ENCODE results near the gene SFRP2.

The SFRP2 gene

DNA sequence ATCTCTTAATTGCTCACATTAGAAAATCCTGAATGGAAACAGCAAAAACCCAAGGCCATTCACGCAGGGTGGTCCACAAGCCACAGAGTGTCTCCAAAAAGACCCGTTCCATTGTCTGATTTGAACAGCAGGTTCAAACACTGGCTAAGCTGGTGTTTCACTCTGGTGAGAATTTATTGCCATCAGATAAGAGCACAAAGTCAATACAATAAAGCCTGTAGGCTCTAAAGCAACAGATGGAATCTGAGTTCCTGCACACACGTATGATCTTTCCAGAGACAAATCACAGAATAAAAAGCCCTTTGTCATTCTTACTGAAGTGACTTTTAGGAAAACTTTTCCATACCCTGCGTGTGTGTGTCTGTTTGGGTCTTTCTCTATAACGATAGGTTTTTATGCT is 5.1 kb upstream of the SFRP2 start:
- DNase-seq: no peak

DNA sequence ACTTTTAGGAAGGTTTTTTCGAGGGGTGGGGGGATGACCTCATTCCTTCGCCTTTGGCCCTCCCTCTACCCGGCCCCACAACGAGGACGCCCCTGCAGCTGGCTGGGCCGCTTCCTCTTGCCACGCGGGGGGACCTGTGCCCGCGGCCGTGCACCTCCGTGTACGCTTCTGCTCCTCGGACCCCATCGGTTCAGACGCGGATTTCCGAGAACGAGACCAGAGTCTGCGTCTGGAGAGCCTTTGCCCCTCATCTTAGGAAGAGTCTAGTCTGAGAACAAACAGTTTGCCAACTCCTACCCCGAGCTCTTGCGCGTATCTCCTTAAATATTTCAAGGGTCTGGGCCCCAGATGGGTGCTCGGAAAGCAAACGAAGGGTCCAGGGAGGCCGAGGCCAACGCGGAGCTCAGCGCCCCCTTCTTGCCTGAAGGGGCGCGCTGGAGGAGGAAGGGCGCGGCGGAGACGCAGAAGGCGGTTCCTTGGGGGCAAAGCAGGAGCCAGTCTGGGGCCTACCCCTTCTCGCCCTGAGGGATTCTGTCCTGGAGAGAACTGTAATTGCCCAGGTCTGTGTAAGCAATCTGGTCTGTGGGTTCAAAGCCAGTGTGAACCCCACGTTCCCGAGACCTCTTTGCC is 3.9 kb upstream of the SFRP2 start:
- no peak for DNase-seq

DNA sequence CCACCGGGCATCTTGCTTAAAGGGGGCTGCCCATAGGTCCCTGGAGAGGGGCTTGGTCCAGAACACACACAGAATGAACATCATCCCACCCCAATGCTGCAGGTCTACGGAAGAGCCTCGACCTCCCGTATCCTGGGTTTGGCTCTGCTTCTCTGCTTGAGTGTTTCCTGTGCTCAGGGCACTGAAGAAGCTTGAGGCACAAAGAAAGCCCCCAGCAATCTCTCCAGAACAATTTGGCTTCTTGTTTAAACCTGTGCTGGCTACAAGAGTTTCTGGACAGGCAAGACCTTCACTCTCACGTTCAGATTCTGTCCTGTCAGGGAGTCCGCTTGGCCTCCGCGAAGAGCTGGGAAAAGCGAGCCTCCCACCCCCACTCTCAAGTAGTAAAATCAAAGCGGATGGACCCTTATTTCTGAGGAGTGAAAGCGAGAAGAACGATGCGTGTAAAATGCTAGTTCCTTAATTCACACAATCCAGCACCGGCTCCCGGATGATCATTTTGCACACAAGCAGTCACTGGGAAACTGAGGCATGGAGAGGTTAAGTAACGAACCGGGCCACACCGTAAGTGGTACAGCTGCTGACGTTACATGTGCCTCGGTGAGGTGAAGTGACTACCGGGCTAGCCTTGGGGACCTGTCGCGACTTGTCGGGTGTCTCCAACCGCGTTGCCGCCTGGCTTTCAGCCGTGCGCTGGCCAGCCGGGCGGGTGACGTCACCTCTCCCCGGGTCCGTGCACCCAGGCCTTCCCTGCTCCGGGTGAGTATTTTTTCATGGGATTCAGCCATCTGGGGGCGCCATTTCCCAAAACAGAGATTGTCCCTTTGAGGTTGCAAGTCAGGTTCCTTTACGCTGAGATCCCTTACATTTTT is 3.1 kb upstream of the SFRP2 start:
- peak; percentile 52 to 70 for DNase-seq

DNA sequence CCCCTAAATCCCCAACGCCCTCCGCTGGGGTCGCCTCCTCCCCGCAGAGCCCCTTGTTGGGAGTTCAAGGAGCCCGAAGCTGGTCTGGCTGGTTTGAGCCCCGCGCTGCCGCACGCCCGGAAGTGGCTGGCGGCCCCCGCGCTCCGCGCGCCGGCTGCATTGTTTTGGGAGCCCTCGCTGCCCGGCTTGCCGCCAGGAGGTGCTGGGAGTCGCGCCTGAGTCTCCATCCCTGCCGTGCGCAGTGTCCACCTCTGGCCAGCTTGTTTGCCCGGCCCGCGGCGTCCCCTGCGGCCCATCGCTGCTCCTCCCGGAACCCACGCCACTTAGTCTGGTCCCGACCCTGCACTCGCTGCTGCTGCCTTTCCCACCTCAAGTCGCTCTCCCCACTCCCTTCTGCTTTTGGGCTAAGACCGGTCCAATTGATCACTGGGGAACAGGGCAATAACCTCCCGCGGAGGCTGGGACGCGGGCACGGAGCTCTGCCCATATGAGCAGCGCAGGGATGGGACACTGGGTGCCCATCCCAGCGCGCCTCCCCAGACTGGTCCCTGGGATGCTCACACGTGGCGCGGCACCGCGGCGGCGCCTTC is 2.2 kb upstream of the SFRP2 start:
- peak; percentile 35 to 64 for DNase-seq

DNA sequence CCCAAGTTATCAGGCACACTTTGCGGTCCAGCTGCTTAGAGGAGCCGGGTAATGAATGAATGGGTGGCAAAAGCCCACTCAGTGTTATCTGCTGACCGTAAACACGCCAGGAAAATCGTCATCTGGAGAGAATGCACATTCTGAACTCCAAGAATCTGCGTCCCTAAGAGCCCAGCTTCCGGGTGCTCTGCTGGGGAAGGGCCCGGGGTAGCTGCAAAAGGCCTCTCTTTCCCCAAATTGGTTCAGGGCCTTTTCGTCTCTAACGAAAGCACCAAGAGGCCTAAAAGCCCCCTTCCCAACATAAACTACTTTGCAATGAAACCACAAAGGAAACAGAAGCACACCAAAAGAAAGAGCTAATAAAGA is 1.6 kb upstream of the SFRP2 start:
- DNase-seq: peak in 1 of 2 donors; percentile 2

DNA sequence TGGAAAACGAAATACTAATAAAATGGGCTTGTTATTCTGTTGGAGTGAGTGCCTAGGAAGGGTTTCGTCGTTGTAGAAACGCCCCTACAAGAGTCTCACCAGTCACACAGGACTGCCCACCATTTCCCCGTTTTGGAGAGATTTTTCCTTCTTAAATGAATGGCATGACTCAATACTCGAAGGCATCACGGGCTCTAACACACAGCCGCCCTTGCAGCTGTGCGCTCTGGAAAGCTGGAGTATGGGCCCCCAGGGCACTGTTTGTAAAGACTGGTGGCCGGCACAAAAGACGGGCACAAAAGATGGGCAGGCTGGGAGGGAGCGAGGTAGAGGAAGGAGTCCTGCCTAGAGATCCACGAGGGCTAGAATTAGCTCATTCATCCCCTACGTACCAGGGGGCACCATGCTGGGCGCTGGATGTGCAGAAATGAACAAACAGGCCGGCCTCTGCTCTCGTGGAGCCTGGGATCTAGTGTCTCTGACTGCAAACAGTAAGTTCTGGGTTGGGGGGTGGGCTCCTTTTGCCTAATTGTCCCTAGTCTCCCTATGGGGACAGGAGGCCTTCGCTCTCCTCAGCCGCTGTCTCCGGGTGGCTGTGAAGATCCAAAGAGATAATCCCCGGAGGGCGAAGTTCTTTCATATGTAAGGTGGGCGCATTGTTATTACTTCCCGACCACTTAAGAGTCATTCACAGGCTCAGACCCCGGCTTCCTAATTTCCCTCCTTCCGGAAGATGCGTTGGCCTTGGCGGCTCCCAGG is 1.0 kb upstream of the SFRP2 start:
- peak in 1 of 2 donors; percentile 6 for DNase-seq

DNA sequence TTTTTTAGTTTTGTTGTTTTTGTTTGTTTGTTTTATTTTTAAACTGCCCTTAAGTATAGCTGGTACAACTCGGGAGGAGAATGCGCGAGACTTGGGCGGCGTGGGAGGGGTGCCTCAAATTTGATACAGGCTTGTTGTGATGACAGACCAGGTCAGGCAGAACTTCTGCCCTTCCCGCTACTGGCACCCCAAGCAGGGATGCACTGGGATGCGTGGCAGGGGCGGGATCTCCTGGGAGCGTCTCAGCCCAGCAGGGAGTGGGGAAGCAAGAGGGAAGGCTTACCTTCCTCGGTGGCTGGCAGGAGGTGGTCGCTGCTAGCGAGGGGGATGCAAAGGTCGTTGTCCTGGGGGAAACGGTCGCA is 851 bp downstream of the SFRP2 start:
- DNase-seq: peak in 1 of 2 donors; percentile 4

DNA sequence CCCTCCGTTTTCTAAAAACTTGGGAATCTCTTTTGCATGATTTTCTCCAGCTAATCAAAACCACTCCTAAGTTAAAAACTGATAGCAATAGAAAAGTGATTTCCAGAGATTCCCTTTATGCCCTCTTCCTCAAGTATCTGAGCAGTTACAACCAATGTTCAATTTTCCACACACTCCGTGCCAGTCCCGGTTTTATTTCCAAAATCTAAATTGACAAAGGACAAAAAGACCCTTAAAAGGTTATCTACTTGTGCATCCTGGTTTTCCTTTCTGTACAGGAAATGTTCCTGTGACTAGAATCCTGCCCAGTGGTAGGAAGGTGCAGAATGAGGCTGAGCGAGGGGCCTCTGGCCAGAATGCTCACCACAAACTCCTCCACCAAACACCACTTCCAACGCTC is 1.3 kb downstream of the SFRP2 start:
- DNase-seq: no peak

DNA sequence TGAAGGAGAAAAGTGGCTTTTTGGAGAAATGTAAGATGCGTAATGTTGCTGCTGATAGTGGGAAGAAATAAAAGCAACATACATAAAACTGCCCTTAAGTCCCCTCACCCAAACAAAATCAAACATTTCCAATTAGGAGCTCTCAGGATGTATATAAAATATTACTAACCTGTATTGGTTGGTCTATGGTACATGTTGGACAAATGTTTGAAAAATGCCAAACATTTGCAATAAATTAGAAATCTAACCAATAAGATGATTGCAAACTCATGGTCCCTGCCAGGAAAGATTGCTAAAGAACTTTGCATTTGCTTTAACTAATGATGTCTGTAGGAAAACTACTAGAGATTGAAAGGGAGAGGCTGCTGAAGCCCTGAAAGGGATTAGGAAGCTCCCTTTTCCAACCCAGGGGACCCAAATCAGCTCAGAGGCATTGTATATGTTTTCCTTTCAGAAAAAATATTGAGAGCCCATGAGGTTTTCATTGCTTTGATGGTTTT is 1.8 kb downstream of the SFRP2 start:
- DNase-seq: no peak

DNA sequence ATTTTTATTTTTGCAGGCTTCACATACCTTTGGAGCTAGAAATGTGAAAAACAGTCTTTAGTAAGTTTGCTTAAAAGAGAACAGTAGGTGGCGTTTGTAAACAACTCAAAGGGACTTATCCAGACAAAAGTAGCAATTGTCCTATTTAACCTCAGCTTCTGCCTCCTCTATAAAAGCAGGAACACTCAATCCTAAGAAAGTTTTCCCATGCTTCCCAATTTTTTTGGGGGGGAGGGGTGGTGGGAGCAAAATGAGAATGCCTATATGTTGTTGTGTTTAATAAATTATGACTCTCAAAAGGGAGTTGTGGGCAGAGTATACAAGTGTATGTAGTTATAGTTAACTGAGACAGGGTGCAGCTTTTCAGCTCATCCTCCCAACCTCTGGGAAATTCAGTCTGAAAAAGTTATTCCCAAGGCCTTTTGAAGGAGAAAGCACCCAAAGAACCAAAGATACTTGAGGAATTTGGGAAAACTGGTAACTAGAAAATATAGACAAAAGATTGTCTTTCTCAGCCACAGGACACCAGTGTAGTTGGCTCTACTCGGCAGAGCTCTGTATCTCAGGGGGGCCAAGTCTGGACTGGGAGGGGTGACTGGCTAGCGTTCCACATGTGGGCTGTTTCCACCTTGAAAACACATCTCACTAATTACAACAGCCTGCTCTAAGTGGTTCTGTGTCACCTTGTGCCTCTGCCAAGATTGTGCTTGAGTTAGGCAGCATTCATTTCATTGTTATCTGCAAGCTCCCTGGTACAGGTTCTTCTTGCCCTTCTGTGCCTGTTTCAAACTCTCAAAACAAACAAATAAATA is 2.8 kb downstream of the SFRP2 start:
- no peak for DNase-seq

DNA sequence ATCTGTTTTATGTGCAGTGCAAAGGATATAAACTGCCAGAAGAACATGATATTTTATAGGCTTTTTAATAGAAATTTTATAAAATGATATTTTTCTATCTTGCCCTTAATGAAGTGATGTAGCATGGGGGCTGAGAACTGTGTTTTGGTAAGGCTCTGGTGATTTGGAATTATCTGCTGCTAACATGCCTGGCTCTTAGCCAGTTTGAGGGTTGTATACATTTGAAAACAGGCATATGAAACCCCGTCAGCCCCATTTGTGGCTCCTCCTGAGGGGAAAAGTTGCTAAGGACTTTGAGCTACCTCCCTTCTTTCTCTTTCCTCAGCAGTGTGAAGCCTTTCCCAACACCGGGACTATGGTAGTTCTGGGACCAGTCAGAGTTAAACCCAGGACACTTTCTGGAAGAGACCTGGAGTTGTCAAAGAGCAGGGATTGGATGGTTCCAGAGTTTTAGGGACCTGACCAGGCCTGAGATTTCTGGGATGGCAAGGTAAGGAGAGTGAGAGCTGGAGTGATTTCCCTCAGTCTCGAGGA is 4.7 kb downstream of the SFRP2 start:
- DNase-seq: no peak

DNA sequence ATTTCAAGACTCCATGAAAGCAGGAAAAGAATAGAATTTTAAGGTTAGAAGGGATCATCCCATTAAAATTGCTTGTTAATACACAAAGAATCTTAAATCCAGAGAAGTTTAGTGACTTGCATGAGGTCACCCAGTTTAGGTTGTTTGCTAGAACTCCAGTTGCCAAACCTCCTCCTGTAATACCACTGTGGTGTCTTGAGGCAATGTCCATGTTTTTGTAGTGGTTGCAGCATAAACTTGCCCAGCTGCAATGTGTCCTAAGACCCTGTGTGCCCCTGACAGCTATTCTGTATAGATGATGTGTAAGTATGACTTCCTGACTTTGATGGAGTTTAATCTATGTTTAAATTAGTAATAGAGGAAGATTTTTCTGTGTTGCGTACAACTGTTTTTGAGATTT is 6.3 kb downstream of the SFRP2 start:
- DNase-seq: no peak

DNA sequence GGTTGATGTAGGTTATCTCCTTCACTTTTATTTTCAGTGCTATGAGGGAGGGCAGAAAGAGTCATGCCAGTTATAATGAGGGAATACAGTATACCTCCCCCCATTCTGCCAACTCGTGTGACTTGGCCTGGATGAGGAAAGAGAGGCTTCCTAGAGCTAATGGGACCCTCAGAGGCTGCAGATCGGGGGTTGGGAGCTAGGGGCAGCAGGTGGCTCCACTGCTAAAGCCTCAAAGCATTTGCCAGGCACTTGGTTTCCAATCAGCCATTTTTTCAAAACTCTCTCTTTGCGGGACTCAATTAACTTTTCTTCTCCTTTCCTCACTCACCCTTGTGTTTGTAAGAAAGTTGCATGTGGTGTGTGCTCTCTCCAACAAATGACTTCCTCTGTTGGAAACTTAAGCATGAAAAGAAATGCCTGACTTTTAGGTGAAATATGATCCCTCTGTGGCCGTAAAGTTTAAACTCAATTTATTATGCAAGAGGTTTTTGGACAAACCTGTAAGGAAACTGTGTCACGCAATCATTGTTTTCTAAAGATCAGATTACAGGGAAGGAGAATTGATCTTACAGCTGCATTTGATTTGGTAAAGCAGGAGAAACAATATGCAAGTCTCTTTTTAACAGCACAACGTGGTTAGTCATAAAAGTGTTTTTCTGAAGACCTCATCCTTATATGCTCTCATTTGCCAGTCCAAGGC is 7.0 kb downstream of the SFRP2 start:
- DNase-seq: no peak

DNA sequence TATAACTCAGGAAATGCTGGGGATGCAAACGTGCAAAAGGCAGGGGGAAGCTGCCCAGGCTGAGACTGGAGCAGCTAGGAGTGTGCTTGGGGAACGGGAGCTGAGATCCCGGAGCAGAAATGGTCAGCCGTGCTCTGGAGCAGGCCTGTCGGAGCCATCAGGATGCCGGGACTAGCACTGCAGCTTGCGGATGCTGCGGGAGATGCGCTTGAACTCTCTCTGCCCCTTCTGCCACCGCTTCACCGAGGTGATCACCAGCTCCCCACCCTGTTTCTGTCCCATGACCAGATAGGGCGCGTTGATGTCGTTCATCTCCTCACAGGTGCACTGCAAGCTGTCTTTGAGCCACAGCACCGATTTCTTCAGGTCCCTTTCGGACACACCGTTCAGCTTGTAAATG is 7.6 kb downstream of the SFRP2 start:
- DNase-seq: no peak

DNA sequence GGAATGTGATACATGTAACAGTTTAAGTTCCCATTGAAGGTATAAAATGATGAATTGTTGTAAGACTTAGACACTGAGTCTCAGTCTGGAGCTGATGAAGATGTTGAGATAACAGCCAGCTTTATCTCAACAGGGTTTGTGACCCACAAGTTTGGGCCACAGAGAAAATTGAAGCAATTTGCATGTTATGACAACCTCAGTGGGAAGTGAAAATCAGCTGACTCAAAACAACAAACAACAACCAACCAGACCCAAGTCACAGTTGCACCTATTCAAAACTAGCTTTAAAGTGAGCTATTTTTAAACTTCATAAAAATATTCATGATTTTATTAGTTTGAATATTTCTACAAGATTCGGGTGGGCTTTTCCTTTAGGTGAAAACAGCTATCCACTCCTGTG is 8.0 kb downstream of the SFRP2 start:
- no peak for DNase-seq

DNA sequence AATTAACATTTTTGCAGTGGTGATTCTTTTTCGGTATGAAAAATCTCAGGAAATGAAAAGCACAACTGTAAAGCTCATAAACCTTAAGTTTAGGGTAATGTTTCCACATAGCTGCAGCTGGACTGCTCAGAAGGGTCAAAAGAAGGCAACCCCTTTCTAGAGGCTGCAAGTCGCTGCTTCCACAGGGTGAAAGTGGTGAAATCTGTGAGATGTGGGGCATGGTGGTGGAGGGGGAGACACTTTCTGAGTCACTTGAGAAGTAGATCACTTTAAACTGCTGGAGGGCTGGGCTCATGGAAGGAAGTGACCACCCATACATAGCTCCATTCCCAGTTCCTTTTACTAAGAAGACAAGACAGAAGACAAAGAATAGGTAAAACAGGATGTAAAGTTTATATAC is 8.7 kb downstream of the SFRP2 start:
- no peak for DNase-seq

DNA sequence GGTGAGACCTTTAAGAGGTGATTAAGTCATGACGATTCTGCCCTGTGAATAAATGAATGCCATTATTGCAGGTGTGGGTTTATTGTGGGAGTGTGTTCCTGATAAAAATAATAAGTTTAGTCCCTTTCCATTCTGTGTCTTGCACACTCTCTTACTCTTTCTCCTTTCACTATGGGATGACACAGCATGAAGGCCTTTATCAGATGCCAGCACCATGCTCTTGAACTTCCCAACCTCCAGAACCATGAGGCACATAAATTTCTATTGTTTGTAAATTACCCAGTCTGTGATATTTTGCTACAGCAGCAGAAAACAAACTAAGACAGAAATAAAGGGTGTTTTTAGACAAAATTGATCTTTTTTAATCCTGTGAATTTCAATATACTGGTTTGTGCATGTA is 10.5 kb downstream of the SFRP2 start:
- DNase-seq: no peak

DNA sequence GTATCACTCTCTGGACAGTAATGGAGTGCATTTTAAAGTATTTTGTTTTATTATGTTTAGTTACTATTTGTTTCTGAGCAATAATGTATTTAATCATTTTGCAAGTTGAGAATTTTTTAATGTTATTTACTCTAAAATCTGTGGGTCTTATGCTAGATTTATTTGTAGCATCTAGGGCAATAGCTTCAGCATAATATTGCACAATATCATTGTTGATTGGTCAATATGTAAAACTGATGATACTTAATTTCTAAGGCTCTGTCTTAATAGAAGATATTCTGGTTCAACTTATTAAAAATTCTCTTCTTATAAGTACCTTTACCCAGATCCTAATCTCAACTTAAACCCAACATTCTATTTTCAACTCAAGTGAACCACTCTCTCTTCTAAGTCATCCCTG is 11.5 kb downstream of the SFRP2 start:
- no peak for DNase-seq

DNA sequence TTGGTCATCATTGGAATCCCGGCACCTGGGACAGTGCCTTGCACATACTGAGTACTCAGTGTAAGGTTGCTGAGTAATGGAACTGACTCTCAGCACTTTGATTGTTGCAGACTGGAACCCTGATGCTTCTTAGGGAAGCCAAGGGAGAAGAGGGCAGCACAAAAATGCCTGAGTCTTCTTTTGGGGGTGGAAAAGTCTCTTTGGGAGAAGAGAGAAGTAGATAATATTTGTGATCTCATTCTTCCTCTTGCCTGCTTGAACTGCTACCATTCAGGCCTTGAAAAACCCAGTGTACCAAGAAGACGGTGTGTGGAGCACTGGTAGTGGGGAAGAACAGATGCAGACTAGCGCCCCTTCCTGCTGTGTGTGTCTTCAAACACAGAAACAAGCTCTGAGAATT is 12.3 kb downstream of the SFRP2 start:
- no peak for DNase-seq

DNA sequence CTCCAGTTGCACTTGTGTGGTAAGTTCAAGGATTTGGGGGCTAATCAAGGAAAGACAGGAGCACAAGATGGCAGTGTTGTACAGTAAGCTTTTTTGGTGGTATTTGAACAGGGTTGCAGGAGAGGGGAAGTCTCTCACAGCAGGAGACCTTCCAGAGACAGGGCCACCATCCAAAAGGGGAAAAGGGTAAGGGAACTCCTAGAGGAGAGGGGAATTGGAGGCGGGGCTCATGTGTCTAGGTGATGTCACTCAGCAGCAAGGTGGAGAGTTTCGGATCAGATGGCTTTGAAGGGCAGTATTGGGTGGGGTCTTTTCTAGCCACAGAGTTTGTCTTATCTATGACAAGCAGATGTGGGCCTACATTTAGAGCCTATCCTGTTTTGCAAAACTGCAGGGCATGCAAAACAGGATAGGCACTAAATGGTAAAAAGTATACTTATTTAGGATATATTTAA is 15.6 kb downstream of the SFRP2 start:
- DNase-seq: no peak

DNA sequence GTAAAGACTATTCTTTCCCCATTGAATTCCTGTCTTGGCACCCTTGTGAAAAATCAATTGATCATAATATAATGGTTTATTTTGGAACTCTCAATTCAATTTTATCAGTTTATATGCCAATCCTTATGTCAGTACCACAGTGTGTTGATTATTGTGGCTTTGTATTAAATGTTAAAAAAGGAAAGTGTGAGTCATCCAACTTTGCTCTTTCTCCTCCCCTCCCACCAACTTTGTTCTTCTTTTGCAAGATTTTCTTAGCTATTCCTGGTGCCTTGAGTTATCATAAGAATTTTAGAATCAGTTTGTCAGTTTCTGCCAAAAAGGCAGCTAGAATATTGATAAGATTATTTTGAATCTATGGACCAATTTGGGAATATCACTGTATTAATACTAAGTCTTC is 17.8 kb downstream of the SFRP2 start:
- no peak for DNase-seq

DNA sequence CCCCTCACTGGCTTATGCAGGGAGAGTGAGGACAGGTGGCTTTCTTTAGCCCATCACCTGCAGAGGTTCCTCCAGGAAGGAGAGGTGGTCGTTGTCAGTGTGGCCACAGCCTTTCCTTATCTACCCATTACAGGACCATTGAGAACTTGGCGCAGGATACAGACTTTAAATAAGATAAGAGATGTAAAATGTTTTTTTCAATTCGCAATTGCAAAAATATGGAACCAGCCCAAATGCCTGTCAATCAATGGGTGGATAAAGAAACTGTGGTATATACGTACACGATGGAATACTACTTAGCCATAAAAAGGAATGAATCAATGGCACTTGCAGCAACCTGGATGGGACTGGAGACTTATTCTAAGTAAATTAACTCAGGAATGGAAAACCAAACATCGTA is 22.1 kb downstream of the SFRP2 start:
- DNase-seq: no peak
